ENCODE data around the gene DONSON.

The DONSON gene

DNA sequence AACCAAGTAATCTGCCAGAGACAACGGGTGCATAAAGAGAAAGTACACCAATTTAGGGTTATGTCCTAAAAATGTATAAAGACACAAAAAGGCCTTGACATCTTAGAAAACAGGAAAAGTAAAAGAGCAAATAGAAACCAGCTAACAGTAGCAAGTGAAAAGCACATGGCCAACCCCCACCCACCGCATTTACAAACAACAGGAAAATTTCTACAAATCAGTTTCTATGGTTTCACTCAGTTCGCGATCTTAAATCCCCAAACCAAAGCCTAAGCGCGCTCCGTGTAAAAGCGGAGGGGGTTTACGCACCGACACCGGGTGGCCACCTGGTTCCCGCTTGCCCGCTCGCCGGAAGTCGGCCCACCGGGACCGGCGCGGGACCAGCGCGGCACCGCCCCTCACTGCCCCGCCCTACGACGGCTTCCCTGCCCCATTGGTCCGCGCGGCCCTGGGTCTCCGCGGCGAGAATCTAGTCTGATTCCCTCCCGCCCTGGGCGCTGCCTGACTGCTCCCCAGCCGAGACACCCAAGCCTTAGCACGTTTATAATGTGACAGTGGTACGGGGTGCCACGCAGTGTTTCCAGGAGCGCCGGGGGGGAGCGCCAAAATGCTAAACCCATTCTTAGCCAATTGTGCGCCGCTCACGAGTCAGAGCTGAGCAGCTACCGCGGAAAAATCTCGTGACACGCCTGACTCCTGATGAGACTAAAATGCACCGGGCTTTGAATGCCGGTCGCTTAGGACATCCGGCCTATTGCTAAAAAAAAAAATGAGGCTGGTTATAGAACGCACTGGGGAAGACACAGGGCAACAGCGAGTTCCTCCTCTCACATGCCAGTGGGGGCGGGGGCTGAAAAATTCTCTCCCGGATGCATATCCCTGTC lies 46.5 kb downstream of the DONSON start, which contains the start of gene GART:
Gene GART, minus strand, starts transcription at position 362 of the 884 bp plus-strand sequence. CDS start 2,802 bp downstream, outside the sequence.
- DNase-seq (ENCODE audit: low read depth in 2 of 2), result peak; percentile 62 to 71

DNA sequence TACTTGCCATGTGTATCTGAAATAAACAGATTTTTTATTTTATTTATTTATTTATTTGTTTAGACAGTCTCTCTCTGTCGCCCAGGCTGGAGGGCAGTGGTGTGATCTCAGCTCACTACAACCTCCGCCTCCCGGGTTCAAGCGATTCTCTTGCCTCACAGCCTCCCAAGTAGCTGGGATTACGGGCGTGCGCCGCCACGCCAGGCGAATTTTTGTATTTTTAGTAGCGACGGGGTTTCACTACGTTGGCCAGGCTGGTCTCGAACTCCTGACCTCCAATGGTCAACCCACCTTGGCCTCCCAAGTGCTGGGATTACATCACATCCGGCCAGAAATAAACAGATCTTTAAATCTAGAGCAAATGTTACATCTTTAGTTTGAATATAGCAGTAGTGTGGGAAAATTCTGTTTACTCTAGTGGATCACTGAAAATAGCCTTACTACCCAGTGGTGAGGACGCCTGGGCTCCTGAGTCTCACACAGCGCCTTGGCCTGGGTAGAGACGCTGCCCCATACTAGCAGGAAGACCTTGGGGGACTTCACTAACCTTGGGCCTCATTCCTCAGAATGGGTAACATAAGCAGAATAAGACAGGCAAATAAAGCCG lies 47.3 kb downstream of the DONSON start:
- DNase-seq (ENCODE audit: low read depth in 2 of 2), result no peak

DNA sequence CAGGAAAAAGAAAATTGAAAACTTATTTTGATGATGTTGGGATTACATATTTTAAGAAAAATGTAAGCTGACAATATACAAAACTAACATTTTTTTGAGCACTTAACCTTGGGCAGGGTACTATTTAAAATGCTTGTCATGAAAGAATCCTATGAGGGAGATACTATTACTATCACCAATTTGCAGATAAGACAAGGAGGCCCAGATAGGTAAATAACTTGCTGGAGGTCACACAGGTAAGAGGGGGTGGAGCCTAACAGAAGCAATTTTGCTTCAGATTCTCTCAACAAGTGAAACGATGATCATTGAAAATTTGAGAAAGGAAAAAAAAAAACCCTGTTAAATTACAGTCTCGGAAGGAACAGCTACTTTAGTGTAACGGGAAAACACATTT lies 47.8 kb downstream of the DONSON start:
- no peak for DNase-seq (ENCODE audit: low read depth in 2 of 2)

DNA sequence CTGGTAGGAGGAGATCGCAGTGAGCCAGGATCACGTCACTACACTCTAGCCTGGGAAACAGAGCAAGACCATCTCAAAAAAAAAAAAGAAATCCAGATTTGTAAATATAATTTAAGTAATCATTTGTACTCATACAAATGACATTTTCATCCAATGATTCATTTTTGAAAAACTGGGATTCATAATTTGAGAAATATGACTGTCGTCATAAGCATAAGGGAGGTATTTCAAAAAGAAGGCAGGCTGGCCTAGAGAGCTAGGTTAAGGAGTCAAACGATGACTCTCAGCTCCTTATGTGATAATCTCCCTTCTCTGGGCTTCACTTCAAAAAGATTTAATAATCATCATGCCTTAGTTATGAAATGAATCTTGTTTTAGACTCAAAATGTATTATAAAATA lies 48.9 kb downstream of the DONSON start:
- no peak for DNase-seq (ENCODE audit: low read depth in 2 of 2)

DNA sequence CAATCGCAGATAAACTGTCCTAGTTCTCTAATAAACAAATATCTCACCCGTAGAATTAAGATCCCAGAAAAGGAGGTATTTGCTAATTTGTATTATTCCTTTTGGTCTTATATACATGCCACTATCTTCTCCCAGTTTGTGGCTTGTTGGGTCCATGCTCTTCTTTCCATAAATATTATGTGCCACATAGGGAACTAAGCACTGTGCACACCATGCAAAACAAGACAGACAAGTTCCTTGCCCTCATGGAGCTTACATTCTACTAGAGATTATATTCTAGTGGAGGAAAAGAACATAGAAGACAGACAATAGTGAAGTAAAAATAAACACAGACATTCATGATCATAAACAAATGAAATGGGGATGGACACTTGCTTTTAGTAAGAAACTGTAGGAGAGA lies 51.3 kb downstream of the DONSON start:
- DNase-seq (ENCODE audit: low read depth in 2 of 2), result no peak

DNA sequence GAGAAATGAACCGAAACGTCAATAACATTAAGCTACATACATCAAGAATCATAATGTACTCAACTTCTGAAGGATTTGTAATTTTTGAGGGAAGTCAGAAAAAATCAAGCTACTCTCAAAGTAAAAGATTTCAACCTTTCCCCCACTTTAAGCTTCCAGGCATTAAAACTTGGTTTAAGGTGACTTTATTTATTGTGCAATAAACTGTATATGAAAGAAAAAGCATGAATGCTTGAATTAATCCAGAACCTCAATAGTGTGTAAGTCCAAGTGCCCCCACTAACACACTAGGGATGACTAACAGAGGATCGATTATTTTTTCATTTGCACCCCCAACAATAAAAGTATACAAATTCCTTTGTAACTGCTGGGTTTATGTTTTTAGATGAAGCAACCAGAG lies 57.5 kb downstream of the DONSON start:
- DNase-seq (ENCODE audit: low read depth in 2 of 2), result no peak

Data from stimulated activated CD8-positive, alpha-beta memory T cell treated with anti-CD3 and anti-CD28 coated beads, Interleukin-2, amount 100 ng/mL, for 1 hour (primary cell).